ENCODE measurements around the gene LRRC3.

Gene LRRC3

GRCh38 chr21:44448651-44449131 lies 6.6 kb upstream of the LRRC3 start:
- TF ChIP-seq CTCF (IDR thresholded peaks at IDR 0.05; ENCODE audit: insufficient read depth, missing control alignments) = no peak
- no peak for FAIRE-seq
- no peak for DNase-seq (ENCODE audit: insufficient read length, low spot score)

- DNase-seq (ENCODE audit: insufficient read length, low spot score) (no peak), FAIRE-seq (no peak)
- no peak for TF ChIP-seq CTCF (IDR thresholded peaks at IDR 0.05; ENCODE audit: insufficient read depth, missing control alignments)
These were observed 5.6 kb upstream of the LRRC3 start for GRCh38 chr21:44449473-44450363.

- no peak for TF ChIP-seq CTCF (IDR thresholded peaks at IDR 0.05; ENCODE audit: insufficient read depth, missing control alignments)
- DNase-seq (ENCODE audit: insufficient read length, low spot score) (no peak), FAIRE-seq (no peak)
These were observed 4.9 kb upstream of the LRRC3 start for GRCh38 chr21:44450402-44450801.

- no peak for TF ChIP-seq CTCF (IDR thresholded peaks at IDR 0.05; ENCODE audit: insufficient read depth, missing control alignments)
- FAIRE-seq (no peak), DNase-seq (ENCODE audit: insufficient read length, low spot score) (no peak)
These were observed 4.3 kb upstream of the LRRC3 start for GRCh38 chr21:44450999-44451398.

- FAIRE-seq (no peak), DNase-seq (ENCODE audit: insufficient read length, low spot score) (no peak)
- no peak for TF ChIP-seq CTCF (IDR thresholded peaks at IDR 0.05; ENCODE audit: insufficient read depth, missing control alignments)
These were observed 2.2 kb upstream of the LRRC3 start for GRCh38 chr21:44453120-44453519.

- DNase-seq (ENCODE audit: insufficient read length, low spot score) (no peak), FAIRE-seq (no peak)
- no peak for TF ChIP-seq CTCF (IDR thresholded peaks at IDR 0.05; ENCODE audit: insufficient read depth, missing control alignments)
These were observed 1.3 kb upstream of the LRRC3 start for GRCh38 chr21:44454058-44454457.
